A673 (cell line): ENCODE results near the gene P2RX2.

Experiments
- CTCF ChIP-seq: fragments of 300-800, 200-600 bp; sonication (generic); conservative IDR thresholded peaks from 2 replicates; pipeline ENCODE4 v1.5.1; 2017; ENCODE audit warnings: low read depth, mild to moderate bottlenecking, antibody characterized with exemption, low read length, moderate library complexity, mixed read lengths
- EZH2 ChIP-seq: fragments of 200-600 bp; sonication (generic); IDR thresholded peaks from 2 replicates; pipeline ENCODE4 v1.6.1; 2017; ENCODE audit warnings: borderline replicate concordance, low read depth, mild to moderate bottlenecking, mixed read lengths, antibody characterized with exemption, low read length; ENCODE audit not compliant: poor library complexity, severe bottlenecking

- no peak for TF ChIP-seq CTCF
- no peak for TF ChIP-seq EZH2
Measured at GRCh38 chr12:132592282-132592970, 26.1 kb upstream of the P2RX2 start.
